Endometrial microvascular endothelial cells (primary cell): ENCODE results near the gene FALEC. TPM values are rescaled to one million over a fixed set of nuclear protein-coding genes. Genes with fewer than 3 reads are reported as not detected.

Source experiments
- in situ Hi-C: cut with HindIII; loops from 2 replicates; pipeline ENCODE4 v1.10.0; 2017; ENCODE audit warnings: low sequenced_read_pairs, low pct_unique_long_range_greater_than_20kb; ENCODE audit errors: inconsistent ontology term
- total RNA-seq: library from RNA; depleted of rRNA; stranded (reverse); fragments of >200 nt; gene quantifications from one replicate; pipeline ENCODE4 v1.2.3, GENCODE V29; 2015; ENCODE audit errors: inconsistent ontology term

Gene FALEC
- total RNA-seq, 1 donor from 2014 or later: not detected

- in situ Hi-C loops: no loop called here
Measured at GRCh38 chr1:150508982-150509381, 6.6 kb upstream of the FALEC start.

- in situ Hi-C loops: no loop called here
Measured at GRCh38 chr1:150511551-150511950, 4.0 kb upstream of the FALEC start.

- in situ Hi-C loops: no loop called here
Measured at GRCh38 chr1:150511985-150512660, 3.4 kb upstream of the FALEC start.

GRCh38 chr1:150512846-150513245 is 2.7 kb upstream of the FALEC start:
- in situ Hi-C loops: no loop called here

- in situ Hi-C loops: no loop called here
Measured at GRCh38 chr1:150513351-150513791, 2.2 kb upstream of the FALEC start.

GRCh38 chr1:150514260-150514659 is 1.3 kb upstream of the FALEC start:
- in situ Hi-C loops: no loop called here

- in situ Hi-C loops: no loop called here
Measured at GRCh38 chr1:150514913-150515327, 632 bp upstream of the FALEC start.

GRCh38 chr1:150516050-150516591 is 569 bp downstream of the FALEC start:
- in situ Hi-C loops: no loop called here

- in situ Hi-C loops: no loop called here
Measured at GRCh38 chr1:150516616-150517015, 1.1 kb downstream of the FALEC start.

GRCh38 chr1:150521196-150521968 is 5.8 kb downstream of the FALEC start:
- in situ Hi-C loops: no loop called here

- in situ Hi-C loops: no loop called here
Measured at GRCh38 chr1:150525348-150525747, 9.8 kb downstream of the FALEC start.

- in situ Hi-C loops: no loop called here
Measured at GRCh38 chr1:150528196-150528595, 12.6 kb downstream of the FALEC start.

- in situ Hi-C loops: no loop called here
Measured at GRCh38 chr1:150529017-150529416, 13.5 kb downstream of the FALEC start.

GRCh38 chr1:150530491-150531159 is 15.1 kb downstream of the FALEC start:
- in situ Hi-C loops: no loop called here

- in situ Hi-C loops: no loop called here
Measured at GRCh38 chr1:150532860-150533259, 17.3 kb downstream of the FALEC start.

- in situ Hi-C loops: no loop called here
Measured at GRCh38 chr1:150534002-150534401, 18.4 kb downstream of the FALEC start.

- in situ Hi-C loops: no loop called here
Measured at GRCh38 chr1:150535511-150536287, 20.1 kb downstream of the FALEC start.

- in situ Hi-C loops: no loop called here
Measured at GRCh38 chr1:150536836-150537731, 21.5 kb downstream of the FALEC start.
